GM12801 (cell line): Measurements from ENCODE around the gene ATXN1.

Source experiments
- CTCF ChIP-seq: IDR thresholded peaks from one replicate; pipeline ENCODE4 v1.5.1; 2011; ENCODE audit warnings: control low read depth; ENCODE audit not compliant: insufficient read length; ENCODE audit errors: extremely low read depth

ATXN1 gene

DNA sequence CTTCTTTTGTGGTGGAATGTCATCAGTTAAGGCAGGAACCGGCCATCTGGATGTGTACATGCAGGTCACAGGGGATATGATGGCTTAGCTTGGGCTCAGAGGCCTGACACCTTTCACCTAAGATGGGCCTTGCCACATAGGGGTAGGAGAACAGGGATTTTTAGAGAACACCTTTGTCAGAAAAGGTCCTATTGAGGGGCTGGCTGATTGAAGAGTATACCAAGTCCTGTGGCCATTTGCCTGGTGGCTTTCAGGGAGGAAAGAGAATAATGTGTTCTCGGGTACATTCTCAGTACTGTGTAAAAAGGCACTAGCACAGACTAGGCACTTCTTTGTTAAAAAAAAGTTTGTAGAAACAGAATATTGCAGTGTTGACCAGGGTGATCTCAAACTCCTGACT lies 496.5 kb downstream of the ATXN1 start:
- no peak for TF ChIP-seq CTCF

GRCh38 chr6:16258709-16259075 lies 502.6 kb downstream of the ATXN1 start:
- no peak for TF ChIP-seq CTCF

DNA sequence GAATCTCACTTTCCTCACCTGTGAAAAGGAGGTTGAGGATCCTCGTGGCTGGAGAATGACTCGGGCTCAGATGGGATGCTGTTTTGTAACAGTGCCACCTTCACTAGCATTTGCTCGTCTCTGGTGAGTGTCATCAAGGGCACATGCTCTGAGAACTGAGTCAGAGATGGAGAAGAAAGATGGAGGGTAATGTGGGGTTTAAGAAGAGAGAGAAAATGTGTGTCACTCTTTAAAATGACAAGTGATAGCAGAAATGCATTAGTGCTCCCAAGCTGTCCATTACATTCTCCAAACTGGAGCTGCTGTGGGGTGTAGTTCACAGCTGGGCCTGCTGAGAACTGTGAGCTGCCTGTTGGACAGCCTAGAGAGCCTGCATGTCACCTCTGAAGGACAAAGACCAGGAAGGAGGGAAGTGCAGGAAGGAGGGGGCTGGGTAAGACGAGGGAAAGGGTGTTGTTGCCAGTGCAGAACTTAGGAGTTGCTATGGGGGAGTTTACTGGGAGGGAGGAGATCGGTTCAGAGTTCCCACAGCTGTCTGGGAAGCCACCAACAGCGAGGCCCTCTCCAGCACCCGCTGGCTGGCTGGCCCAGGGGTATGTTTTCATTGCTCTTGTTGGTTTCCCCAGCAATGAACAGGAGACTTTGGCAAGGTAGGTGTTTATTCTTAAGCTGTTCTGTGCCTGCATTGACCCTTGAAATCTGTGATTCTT lies 503.1 kb downstream of the ATXN1 start:
- TF ChIP-seq CTCF = no peak

DNA sequence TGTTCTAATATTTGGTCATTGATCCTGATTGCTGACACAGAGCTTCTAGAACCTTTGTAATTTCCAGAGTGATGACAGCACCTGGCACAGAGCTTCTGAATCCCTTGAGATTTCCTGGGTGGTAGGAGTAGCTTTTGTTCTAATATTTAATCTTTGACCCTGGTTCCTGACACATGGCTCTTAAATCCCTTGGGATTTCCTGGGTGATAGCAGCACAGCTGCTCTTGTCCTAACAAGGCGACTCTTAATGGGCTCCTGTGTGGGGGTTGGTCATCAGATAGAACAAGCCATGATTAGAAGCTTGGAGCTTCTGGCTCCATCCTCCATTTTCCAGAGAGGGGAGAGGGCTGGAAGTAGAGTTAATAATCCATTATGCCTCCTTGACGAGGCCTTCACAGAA lies 504.5 kb downstream of the ATXN1 start:
- TF ChIP-seq CTCF = no peak

- no peak for TF ChIP-seq CTCF
Observed at GRCh38 chr6:16254535-16254934, 506.7 kb downstream of the ATXN1 start.

DNA sequence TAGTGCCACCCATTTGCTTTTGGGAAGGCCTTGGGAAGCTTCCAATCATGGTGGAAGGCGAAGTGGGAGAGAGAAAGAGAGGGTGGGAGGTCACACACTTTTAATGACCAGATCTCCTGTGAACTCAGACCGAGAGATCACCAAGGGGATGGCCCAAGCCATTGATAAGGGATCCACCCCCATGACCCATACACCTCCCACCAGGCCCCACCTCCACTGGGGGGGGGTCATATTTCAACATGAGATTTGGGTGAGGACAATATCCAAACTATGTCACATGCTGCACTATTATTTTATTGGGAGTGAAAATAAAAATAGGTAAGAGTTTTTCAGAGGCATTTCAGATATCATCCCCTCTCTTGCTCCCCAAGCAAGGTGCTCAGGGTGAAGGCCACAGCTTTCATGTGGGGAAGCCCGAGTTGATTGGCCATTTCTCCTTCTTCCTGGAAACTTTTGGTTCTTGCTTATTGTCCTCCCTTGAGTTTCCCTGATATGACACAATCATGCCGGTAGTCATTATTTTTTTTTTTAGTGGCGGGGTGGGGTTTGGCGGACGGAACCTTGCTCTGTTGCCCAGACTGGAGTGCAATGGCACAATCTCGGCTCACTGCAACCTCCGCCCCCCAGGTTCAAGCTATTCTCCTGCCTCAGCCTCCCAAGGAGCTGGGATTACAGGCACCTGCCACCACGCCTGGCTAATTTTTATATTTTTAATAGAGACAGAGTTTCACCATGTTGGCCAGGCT lies 507.7 kb downstream of the ATXN1 start:
- no peak for TF ChIP-seq CTCF

- no peak for TF ChIP-seq CTCF
Observed at GRCh38 chr6:16252686-16253299, 508.5 kb downstream of the ATXN1 start.
